ENCODE measurements around the gene PAX4.

PAX4 gene

DNA sequence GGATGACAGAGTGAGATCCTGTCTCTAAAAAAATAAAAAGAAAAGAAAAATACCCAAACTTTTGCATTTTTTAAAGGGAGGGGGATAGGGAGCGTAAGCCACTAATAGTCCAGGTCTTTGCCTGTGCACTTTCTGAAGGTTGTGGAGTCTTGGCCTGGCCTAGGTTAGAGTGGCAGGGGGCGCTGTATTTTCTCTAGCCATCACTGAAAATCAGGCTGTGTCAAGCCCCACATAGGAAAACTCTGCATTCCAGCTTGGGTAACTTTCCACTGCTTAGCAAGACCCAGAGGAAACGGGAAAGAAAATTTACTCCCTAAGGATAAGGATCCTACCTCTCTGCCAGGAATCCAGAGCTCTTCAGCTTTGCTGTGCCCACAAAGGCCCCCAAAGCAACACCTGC, 10.5 kb upstream of the PAX4 start:
- no peak for DNase-seq

DNA sequence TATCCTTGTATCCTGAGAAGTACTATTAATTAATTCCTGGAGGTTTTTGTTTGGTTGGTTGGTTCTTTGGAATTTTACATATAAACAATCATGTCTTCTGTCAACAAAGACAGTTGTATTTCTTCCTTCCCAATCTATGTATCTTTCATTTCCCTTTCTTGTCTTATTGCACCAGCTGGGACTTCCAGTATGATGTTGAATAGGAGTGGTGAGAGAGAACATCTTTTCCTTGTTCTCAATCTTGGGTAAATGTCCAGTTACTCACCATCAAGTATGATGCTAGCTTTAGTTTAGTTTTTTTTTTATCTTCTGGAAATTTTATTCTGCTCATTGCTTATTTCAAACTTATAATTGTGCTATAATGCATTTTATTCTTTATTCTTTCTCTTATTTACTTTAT, 7.4 kb upstream of the PAX4 start:
- DNase-seq: no peak

- no peak for DNase-seq
These were observed 2.7 kb upstream of the PAX4 start for GRCh38 chr7:127620406-127621233.

- no peak for DNase-seq
These were observed 1.9 kb upstream of the PAX4 start for GRCh38 chr7:127619681-127620405.

- DNase-seq: no peak
These were observed 833 bp upstream of the PAX4 start for GRCh38 chr7:127618775-127619174.

DNA sequence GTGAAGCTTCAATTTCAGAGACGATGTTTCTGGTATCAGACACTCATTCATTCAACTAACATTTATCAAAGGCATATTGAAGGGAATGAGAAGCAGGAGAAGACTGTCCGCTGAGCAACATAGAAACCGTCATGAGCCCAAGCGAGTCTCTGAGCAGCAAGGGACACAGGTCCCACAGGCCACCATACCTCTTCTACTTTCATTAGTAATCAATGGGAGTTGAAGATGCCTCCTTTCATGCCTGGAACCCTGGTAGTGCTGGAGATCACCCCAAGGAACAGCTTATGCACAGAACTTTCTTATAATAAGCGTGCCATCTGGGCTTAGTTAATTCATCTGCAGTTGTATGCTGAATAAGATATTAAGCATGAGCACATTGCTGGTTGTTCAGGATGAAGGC, 1.2 kb downstream of the PAX4 start:
- DNase-seq: no peak

GRCh38 chr7:127612263-127612662, 5.7 kb downstream of the PAX4 start:
- no peak for DNase-seq

DNA sequence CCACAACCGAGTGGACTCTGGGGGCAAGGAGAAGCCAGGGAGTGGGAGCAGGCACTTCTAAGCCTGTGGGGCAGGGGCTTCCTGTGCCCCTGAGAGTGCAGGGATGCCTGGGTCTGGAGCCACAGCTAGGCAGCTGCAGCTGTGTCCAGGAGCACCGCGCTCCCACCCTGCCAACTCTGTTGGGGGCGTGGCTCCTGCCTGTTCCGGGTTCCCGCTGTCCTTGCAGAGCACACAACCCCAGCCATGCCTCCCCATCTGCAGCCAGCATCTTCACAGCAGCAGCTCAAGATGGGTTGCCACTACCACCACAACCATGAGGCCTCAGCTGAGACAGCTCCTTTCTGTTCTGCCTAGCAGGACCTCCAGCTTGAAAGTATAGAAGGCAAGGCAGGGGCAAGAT, 8.6 kb downstream of the PAX4 start:
- DNase-seq: no peak

DNA sequence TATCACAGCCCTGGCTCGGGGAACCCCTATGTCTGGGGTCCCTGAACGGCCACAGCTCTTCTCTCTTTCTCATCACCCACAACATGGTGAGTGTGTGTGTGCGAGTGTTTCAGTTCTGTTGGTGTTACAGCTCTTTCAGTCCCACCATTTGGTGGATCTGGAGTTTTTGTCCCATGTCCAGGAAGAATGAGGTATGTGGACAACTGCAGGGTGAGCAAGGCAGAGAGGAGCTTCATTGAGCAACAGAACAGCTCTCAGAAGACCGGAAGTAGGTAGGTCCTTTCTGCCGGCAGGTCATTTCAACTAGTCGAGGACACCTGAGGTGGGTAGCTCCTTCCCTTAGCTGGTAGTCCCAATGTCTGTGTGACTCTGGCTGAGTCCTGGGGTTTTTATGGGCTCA, 9.5 kb downstream of the PAX4 start:
- no peak for DNase-seq

- DNase-seq: no peak
These were observed 17.1 kb downstream of the PAX4 start for GRCh38 chr7:127600885-127601284.

- DNase-seq: no peak
These were observed 19.6 kb downstream of the PAX4 start for GRCh38 chr7:127598318-127598717.

DNA sequence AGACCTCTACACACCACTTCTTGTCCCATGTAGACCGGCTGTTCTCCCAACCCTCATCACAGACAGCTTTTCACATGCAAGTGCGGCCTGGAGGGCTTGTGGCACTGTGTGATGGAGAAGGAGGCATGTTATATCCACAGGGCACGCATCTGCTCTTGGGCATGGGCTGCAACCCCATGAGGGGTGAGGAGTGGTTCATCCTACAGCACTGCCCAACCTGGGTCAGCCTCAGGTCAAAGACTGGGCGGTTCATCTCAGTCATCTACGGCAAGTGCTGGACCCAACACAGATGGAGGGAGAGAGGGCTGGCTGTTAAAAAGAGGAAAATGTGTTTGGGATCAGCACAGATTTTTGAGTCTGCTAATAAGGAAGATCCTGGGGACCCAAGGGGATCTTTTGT, 22.2 kb downstream of the PAX4 start:
- no peak for DNase-seq

- DNase-seq: no peak
These were observed 23.5 kb downstream of the PAX4 start for GRCh38 chr7:127594490-127594889.

DNA sequence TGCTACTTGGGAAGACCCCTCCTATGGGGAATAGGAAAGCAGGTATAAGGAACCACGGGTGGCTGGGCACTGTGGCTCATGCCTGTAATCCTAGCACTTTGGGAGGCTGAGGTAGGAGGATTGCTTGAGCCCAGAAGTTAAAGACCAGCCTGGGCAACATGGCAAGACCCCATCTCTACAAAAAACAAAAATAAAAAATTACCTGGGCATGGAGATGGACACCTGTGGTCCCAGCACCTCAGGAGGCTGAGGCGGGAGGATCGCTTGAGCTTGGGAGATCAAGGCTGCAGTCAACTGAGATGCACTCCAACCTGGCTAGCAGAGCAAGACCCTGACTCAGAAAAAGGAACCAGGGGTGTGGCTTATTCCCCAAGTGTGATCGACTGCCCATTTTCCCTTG, 25.4 kb downstream of the PAX4 start:
- no peak for DNase-seq

DNA sequence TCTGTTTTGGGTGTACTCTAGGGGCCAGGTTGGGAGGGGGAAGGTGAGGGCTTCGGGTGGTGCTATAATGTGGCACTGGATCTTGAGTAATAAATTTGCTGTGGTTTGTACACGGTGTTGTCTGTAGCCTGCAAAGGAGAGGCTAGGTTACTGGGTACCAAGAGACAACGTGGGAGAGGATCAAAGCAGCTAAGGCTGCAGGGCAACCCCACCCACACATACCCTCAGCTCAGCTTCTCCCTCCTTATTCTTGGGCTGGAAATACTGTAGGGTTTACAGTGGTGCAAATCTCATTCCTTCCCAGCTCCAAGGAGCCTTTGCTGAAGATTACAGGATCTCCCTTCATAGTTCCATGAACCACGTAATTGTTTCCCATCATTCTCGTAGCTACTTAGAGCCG, 26.4 kb downstream of the PAX4 start:
- no peak for DNase-seq

DNA sequence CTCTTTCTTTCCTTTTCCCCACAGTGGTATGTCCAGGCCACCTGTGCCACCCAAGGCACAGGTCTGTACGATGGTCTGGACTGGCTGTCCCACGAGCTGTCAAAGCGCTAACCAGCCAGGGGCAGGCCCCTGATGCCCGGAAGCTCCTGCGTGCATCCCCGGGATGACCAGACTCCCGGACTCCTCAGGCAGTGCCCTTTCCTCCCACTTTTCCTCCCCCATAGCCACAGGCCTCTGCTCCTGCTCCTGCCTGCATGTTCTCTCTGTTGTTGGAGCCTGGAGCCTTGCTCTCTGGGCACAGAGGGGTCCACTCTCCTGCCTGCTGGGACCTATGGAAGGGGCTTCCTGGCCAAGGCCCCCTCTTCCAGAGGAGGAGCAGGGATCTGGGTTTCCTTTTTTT, 26.8 kb downstream of the PAX4 start:
- DNase-seq: no peak

DNA sequence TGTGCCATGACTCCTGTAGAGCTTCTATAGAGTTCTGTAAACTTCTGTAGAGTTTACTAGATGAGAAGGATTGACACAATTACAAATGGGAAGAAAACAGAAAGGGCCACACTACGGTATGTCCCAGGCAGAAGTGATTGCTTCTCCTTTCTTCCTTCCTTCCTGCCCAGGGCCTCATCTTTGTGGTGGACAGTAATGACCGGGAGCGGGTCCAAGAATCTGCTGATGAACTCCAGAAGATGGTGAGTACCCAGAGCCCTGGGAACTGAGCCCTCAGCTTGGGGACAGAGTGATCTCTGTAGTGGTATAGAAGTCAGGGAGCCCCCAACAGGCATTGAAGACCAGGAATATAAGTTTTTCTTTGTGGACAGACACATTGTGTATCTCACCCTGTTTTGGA, 28.0 kb downstream of the PAX4 start:
- DNase-seq: no peak

- peak; percentile 61 for DNase-seq
These were observed 29.1 kb downstream of the PAX4 start for GRCh38 chr7:127588697-127589482.

DNA sequence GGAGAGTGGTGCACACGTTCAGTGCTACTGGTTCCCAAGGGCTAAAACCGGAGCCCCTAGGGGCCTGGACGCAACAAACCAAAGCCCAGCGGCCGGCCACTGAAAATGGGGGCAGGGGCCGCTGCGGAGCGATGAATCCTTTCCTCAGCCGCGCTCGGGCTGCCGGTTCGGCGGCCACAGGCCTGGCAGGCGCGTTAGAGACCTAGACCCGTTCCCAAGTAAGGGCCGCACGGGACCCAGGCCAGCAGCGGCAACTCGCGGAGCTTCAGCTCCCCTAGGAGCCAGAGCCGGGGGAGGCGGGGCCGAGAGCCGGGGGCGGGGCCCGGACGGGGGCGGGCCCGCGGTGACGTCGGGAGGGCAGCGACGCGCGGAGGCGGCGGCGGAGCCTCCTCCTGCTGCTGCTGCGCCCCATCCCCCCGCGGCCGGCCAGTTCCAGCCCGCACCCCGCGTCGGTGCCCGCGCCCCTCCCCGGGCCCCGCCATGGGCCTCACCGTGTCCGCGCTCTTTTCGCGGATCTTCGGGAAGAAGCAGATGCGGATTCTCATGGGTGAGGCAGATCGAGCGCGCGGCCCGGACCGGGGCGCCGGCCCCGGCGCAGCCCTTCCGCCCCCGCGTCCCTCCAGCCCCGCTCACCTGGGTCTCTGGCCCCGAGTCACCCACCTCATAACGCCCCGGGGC, 29.8 kb downstream of the PAX4 start, which contains the start of gene ARF5:
TSS of gene ARF5 (plus strand) at position 393 of the 678 bp plus-strand sequence. CDS start at position 481, 88 bp downstream.
- DNase-seq: peak; percentile 41

DNA sequence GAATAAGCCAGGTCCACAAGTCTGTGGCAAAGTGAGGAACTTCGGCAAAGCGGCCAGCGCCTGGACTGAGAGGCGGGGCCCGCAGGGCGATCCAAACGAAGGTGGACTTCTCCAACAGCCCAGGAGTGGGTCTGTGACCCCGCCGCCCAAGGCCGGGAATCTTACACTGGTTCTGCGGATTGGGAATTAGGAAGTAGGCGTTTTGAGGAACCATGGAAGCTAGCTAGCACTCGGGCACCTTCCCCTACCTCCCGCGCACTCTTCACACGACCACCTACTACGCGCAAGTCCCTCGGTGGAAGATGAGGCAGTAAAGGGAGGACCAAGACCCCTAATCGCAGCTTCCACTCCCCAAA, 30.3 kb downstream of the PAX4 start:
- no peak for DNase-seq

DNA sequence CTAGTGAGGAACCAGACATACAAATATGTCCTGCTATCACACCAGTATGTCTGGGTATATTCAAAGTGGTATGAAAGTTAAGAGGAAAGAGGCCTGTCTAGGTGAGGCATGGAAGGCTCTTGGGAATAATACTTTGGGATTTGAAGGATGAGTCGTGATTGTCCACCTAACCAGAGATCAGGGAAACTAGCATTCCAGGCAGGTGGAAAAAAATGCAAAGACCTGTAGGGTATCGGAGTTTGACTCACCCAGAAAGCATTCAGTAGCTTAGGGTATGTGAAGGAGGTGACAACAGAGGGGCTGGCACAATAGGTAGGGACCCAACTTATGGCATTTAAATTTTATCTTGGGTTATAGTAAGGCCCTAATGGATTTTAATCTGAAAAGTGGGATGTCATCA, 31.6 kb downstream of the PAX4 start:
- DNase-seq: no peak

DNA sequence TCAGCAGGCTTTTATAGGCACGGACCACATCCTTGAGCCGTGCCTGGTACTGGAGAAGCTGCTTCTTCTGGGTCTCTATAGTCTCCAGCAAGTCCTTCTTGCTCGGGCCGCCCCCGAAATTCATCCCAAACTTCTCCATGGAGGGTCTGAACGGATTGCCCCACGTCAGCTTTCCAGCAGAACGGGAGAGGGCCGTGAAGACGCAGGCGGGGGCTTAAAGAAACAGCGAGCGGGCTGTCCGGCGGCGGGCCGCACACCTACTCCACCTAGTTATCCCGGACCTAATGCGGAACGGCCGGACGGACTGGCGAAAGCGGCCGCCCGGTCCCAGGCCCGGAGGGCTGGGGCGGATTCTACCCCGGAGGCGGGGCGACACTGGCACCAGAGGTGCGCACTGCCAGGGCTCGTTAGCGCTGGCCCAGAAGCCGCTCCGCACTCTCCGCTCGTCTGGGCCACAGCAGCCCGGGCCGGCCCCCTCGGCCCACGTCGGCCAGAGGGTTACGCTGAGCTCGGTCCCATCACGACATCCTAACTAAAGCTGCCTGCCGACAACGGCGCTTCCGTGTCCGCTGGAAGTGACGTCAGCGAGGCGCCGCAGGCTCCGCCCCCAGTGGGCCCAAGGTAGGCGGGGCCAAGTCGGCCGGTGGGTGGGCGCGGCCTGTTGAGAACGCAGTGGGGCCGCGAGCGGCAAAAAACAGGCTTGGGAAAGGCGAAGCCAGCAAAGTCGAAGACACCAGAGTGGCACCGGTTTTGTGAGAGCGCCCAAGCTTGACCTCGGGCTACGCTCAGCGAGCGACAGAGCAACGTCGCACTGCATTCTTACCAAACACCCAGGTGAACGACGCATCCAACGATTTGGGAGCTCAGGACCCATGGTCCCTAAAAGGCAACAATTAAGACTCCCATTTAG, 32.6 kb downstream of the PAX4 start, which contains the start of gene GCC1:
TSS of gene GCC1 (minus strand) at position 553 of the 910 bp plus-strand sequence. CDS start at position 139, 414 bp downstream.
- peak; percentile 56 for DNase-seq
